ENCODE measurements around the gene SLC25A20. TPM values are rescaled to one million over a fixed set of nuclear protein-coding genes. Genes with fewer than 3 reads are reported as not detected.
A peak's percentile ranks its signal among the peaks of the same experiment; 100 is the strongest.

The SLC25A20 gene
- total RNA-seq, 6 experiments from 2014 or later = 54.4 to 114 (median 82.3) TPM

DNA sequence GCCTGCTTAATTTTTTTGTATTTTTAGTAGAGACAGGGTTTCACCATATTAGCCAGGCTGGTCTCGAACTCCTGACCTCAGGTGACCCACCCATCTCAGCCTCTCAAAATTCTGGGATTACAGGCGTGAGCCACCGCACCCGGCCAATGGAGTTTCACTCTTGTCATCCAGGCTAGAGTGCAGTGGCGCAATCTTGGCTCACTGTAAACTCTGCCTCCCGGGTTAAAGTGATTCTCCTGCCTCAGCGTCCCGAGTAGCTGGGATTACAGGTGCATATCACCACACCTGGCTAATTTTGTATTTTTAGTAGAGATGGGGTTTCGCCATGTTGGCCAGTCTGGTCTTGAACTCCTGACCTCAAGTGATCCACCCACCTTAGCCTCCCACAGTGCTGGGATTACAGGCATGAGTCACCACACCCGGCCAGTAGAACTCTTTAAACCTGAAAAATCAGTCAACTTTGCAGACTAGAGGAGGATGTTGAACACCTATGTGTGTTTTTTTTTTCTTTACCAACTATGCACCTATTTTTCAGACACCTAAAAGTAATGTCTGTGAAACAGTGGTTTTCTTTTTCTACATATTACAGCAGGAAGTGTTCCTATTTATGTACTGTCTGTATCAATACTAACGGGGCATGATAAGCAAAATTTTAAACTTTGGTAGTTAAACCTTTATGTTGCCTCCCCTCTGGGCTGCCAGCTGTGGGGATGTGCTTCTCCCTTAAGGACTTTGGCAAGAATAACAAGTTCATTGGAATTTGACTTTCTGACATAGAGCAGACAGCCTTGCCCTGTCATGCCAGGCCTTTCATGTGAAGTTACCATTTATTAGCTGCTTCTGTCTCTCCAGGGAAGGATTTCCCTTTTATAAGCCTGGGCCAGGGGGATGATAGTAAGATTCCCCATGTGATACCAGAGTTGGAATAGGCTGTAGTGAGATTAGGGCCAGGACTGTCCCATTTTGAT, 28.0 kb upstream of the SLC25A20 start:
- ATAC-seq (peak; percentile 66 to 81 (median 72)), DNase-seq (peak in 1 of 3 donors; percentile 57)
- H3K4me3 ChIP-seq = no peak overlapping the region
- 37% methylated on average over 11 of the region's 11 CpGs for WGBS (ENCODE audit: insufficient coverage, low coverage, low lambda C conversion rate, missing lambda C conversion rate)
- H3K27me3 ChIP-seq = no peaks in the 10 kb centered on the region
- peak overlapping the region in 1 of 3 donors; percentile 26 for H3K27ac ChIP-seq
- H3K4me1 ChIP-seq = peaks cover 0 to 33% (median 6%) of the 10 kb centered on the region in 4 donors
- intact Hi-C loops (cut with DNase I) = no loop called here
- TF ChIP-seq, protein P1, sequence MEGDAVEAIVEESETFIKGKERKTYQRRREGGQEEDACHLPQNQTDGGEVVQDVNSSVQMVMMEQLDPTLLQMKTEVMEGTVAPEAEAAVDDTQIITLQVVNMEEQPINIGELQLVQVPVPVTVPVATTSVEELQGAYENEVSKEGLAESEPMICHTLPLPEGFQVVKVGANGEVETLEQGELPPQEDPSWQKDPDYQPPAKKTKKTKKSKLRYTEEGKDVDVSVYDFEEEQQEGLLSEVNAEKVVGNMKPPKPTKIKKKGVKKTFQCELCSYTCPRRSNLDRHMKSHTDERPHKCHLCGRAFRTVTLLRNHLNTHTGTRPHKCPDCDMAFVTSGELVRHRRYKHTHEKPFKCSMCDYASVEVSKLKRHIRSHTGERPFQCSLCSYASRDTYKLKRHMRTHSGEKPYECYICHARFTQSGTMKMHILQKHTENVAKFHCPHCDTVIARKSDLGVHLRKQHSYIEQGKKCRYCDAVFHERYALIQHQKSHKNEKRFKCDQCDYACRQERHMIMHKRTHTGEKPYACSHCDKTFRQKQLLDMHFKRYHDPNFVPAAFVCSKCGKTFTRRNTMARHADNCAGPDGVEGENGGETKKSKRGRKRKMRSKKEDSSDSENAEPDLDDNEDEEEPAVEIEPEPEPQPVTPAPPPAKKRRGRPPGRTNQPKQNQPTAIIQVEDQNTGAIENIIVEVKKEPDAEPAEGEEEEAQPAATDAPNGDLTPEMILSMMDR (IDR thresholded peaks at IDR 0.05) = no peak
- no peak for TF ChIP-seq POLR2A (IDR thresholded peaks at IDR 0.05)
- no peaks in the 10 kb centered on the region for H3K9me3 ChIP-seq
- peaks cover 0 to 40% (median 15%) of the 10 kb centered on the region in 4 donors for H3K36me3 ChIP-seq

DNA sequence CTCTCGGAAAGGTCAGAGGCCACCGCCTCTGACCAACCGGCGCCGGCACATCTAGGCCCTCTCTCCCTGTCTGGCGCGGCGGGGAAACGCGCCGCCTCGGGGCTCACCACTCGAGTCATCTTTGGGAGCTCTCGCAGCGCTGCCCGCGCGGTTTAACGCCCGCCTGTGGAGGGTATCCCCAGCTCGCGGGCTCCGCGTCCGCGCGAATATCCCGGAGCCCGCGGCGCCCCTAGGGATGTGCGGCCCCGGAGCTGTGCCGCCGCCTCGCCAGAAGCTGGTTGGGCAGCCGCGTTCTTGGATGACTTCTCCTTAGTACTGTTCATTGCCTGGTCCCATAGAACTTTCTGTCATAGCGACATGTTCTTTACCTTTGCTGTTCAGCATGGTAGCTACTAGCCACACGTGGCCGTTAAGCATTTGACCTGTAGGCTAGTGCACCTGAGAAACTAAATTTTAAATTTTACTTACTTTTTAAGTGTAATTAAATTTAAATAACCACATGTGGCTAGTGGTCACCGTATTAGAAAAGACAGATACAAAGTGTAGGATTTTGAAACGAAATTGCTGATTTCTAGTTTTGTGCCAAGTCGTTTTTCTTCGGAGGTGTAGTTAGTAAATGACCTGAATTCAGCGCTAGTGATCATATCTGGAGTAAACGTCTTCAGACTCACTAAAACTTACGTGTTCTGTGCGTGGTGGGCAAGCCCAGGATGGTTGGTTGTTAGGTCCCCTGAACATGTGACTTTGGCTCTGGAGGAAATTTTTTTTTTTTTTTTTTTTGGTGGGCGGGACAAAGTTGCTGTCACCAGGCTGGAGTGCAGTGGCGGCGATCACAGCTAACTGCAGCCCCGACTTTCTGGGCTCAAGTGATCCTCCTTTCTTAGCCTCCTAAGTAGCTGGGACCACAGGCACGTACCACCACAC, 20.8 kb upstream of the SLC25A20 start:
- peak in 2 of 3 donors; percentile 50 to 54 for DNase-seq
- no peaks in the 10 kb centered on the region for H3K9me3 ChIP-seq
- no peaks in the 10 kb centered on the region for H3K27me3 ChIP-seq
- WGBS (ENCODE audit: insufficient coverage, low coverage, low lambda C conversion rate, missing lambda C conversion rate) = 0% methylated on average over 40 of the region's 54 CpGs
- H3K27ac ChIP-seq = peak overlapping the region; percentile 83 to 96 (median 89)
- peak overlapping the region; percentile 86 to 95 (median 88) for H3K4me3 ChIP-seq
- intact Hi-C loops (cut with DNase I) = no loop called here
- H3K4me1 ChIP-seq = peaks cover 0 to 10% (median 4%) of the 10 kb centered on the region in 4 donors
- ATAC-seq = peak; percentile 42 to 50 (median 44)
- TF ChIP-seq, protein P1 (IDR thresholded peaks at IDR 0.05) = no peak
- no peak for TF ChIP-seq POLR2A (IDR thresholded peaks at IDR 0.05)
- peaks cover 0 to 18% (median 7%) of the 10 kb centered on the region in 4 donors for H3K36me3 ChIP-seq

DNA sequence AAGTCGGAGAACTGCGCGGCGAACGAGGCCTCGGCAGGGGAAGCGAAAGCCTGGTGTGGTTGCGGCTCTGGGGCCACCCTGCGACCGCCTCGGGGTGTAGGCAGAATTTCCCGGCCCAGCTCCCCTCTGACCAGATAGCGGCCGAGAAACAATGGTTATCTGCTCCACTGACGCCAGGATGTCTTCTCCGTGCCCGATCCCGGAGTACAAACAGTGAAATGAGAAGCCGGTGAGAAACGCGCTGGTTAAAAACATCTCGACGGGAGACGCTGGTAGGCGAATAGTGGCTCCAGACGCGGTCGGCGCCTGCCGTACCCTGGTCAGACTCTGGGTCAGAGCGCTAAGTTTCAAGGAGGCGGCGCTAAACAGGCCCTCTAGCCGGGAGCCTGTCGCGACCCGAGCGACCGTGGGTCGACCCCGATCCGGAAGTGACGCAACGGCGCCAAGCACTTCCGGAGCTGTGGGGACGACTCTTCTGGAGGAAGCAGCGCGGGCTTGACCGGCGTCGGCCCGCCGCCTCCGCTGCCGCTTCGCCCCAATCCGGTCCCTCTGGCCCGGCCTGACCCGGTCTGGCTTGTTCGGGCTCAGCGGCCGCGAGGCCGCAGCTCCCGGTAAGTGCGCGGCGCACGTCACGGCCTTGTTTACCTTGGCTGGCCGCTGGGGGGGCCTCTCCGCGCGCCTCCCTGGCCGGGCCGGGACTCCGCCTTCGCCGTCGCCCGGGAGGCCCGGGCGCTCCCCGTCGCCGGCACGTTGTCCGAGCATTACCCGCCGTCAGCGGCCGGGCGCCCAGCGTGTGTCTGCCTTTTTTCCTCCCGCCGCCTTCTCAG, 19.9 kb upstream of the SLC25A20 start, which contains the start of gene ARIH2:
ARIH2 (plus strand) TSS at position 455 of the 827 bp plus-strand sequence. CDS start 8,717 bp downstream, outside the sequence.
- H3K27ac ChIP-seq = peak within 1 kb of the TSS; percentile 83 to 96 (median 89)
- ATAC-seq (peak; percentile 93 to 96 (median 94)), DNase-seq (peak; percentile 95 to 97 (median 97))
- H3K36me3 ChIP-seq = peaks cover 0 to 9% (median 4%) of the 10 kb centered on the region in 4 donors
- peak within 1 kb of the TSS; percentile 86 to 95 (median 88) for H3K4me3 ChIP-seq
- WGBS (ENCODE audit: insufficient coverage, low coverage, low lambda C conversion rate, missing lambda C conversion rate) = 0% methylated on average over 37 of the region's 97 CpGs
- H3K9me3 ChIP-seq = no peaks in the 10 kb centered on the region
- intact Hi-C loops (cut with DNase I) = no loop called here
- H3K4me1 ChIP-seq = peaks cover 0 to 10% (median 4%) of the 10 kb centered on the region in 4 donors
- no peaks in the 10 kb centered on the region for H3K27me3 ChIP-seq
- TF ChIP-seq, protein P1 (IDR thresholded peaks at IDR 0.05) = peak in 1 of 4 donors; percentile 7
- TF ChIP-seq POLR2A (IDR thresholded peaks at IDR 0.05) = peak; percentile 85
